HepG2 (cell line): Measurements from ENCODE around the gene HNRNPA2B1. TPM values are rescaled to one million over a fixed set of nuclear protein-coding genes. Genes with fewer than 3 reads are reported as not detected.

Source experiments
- BHLHE40 ChIP-seq: IDR thresholded peaks from 2 replicates; pipeline ENCODE4 v1.6.1; 2011; ENCODE audit warnings: low read length, improper control_type of control experiment
- CBFB ChIP-seq: sonication (generic); formaldehyde crosslinking; IDR thresholded peaks from 2 replicates; pipeline ENCODE4 v1.4.0; 2020; ENCODE audit warnings: missing genetic modification reagents
- CCDC6 ChIP-seq: sonication (generic); formaldehyde crosslinking; IDR thresholded peaks from 2 replicates; pipeline ENCODE4 v1.8.1; 2022; ENCODE audit warnings: mild to moderate bottlenecking, missing genetic modification reagents, moderate library complexity
- HHEX ChIP-seq: IDR thresholded peaks from 2 replicates; pipeline ENCODE4 v1.6.1; 2016; ENCODE audit warnings: control low read depth
- HIC2 ChIP-seq: sonication (generic); formaldehyde crosslinking; IDR thresholded peaks from 2 replicates; pipeline ENCODE4 v1.9.0; 2022; ENCODE audit warnings: low read depth, missing genetic modification reagents
- HNRNPLL ChIP-seq: fragments of 200-400 bp; formaldehyde crosslinking; IDR thresholded peaks from 2 replicates; pipeline ENCODE4 v1.6.1; 2017; ENCODE audit warnings: mild to moderate bottlenecking, low read depth, low read length; ENCODE audit not compliant: poor library complexity, severe bottlenecking
- ISX ChIP-seq: sonication (generic); formaldehyde crosslinking; conservative IDR thresholded peaks from 2 replicates; pipeline ENCODE4 v1.5.0; 2020; ENCODE audit warnings: missing genetic modification reagents
- KAT8 ChIP-seq: IDR thresholded peaks from 2 replicates; pipeline ENCODE4 v1.6.1; 2016; ENCODE audit warnings: missing genetic modification reagents, missing compliant biosample characterization
- PHF8 ChIP-seq: sonication (generic); formaldehyde crosslinking; IDR thresholded peaks from 2 replicates; pipeline ENCODE4 v1.5.0; 2020; ENCODE audit warnings: missing genetic modification reagents
- POLR2AphosphoS5 ChIP-seq: IDR thresholded peaks from 2 replicates; pipeline ENCODE4 v1.6.1; 2012; ENCODE audit warnings: low read depth, low read length
- PRMT3 ChIP-seq: sonication (generic); formaldehyde crosslinking; IDR thresholded peaks from 2 replicates; pipeline ENCODE4 v1.8.1; 2022; ENCODE audit warnings: low read depth, mild to moderate bottlenecking, moderate library complexity, missing genetic modification reagents, borderline replicate concordance
- RBFOX2 ChIP-seq: fragments of 200-400 bp; formaldehyde crosslinking; IDR thresholded peaks from 2 replicates; pipeline ENCODE4 v1.6.1; 2017; ENCODE audit warnings: low read depth, mild to moderate bottlenecking, low read length
- TAF15 ChIP-seq: fragments of 200-400 bp; formaldehyde crosslinking; IDR thresholded peaks from one replicate; pipeline ENCODE4 v1.6.1; 2018; ENCODE audit warnings: mild to moderate bottlenecking, low read depth, low read length; ENCODE audit not compliant: poor library complexity, severe bottlenecking
- TERF1 ChIP-seq: sonication (generic); formaldehyde crosslinking; IDR thresholded peaks from 2 replicates; pipeline ENCODE4 v1.8.0; 2022; ENCODE audit warnings: mild to moderate bottlenecking, missing genetic modification reagents, moderate library complexity
- TFDP1 ChIP-seq: IDR thresholded peaks from 2 replicates; pipeline ENCODE4 v1.6.1; 2016; ENCODE audit warnings: missing compliant biosample characterization, missing genetic modification reagents, borderline replicate concordance
- TGIF2 ChIP-seq: IDR thresholded peaks from 2 replicates; pipeline ENCODE4 v1.6.1; 2016; ENCODE audit warnings: control low read depth, missing compliant biosample characterization
- ZBTB38 ChIP-seq: sonication (generic); formaldehyde crosslinking; IDR thresholded peaks from 2 replicates; pipeline ENCODE4 v1.5.1; 2020; ENCODE audit warnings: mild to moderate bottlenecking, missing genetic modification reagents
- ZFX ChIP-seq: sonication (generic); formaldehyde crosslinking; IDR thresholded peaks from 2 replicates; pipeline ENCODE4 v1.4.0; 2020; ENCODE audit warnings: mild to moderate bottlenecking, low read depth, missing genetic modification reagents, moderate library complexity
- ZNF143 ChIP-seq: sonication (generic); formaldehyde crosslinking; IDR thresholded peaks from 2 replicates; pipeline ENCODE4 v1.4.0; 2020; ENCODE audit warnings: missing genetic modification reagents
- ZNF441 ChIP-seq: sonication (generic); formaldehyde crosslinking; IDR thresholded peaks from 2 replicates; pipeline ENCODE4 v1.7.0; 2021; ENCODE audit warnings: missing genetic modification reagents, borderline replicate concordance
- polyA plus RNA-seq, 8 experiments: library from polyadenylated mRNA; depleted of rRNA in 3 of 8; stranded (reverse) in 7 of 8; unstranded in 1 of 8; fragments of >200 nt; fragmentation: Illumina TruSeq in 4 of 8; extraction: Trizol in 4 of 8; gene quantifications; 2 replicates each; pipeline versions ENCODE4 v1.2.1 to v1.2.3, GENCODE V29; 2011 to 2016; ENCODE audit warnings: low read depth in 4 of 8, missing spikeins in 1 of 8, mixed read lengths in 1 of 8; ENCODE audit not compliant: insufficient read depth in 1 of 8
- total RNA-seq, 5 experiments: library from RNA; depleted of rRNA; stranded (reverse); fragments of >200 nt; fragmentation: Illumina TruSeq; extraction: Trizol; gene quantifications; 2 replicates each; pipeline ENCODE4 v1.2.3, GENCODE V29; 2016; ENCODE audit warnings: low read depth in 1 of 5
- TF ChIP-seq, protein P1 (sequence below): sonication (generic); IDR thresholded peaks from 2 replicates; pipeline ENCODE4 v1.6.1; 2016; ENCODE audit warnings: low read depth, borderline replicate concordance
- TF ChIP-seq, protein P2 (sequence below): sonication (generic); formaldehyde crosslinking; IDR thresholded peaks from 2 replicates; pipeline ENCODE4 v1.4.0; 2020; ENCODE audit warnings: missing genetic modification reagents
- TF ChIP-seq, protein P3 (sequence below): IDR thresholded peaks from 2 replicates; pipeline ENCODE4 v1.6.1; 2012; ENCODE audit warnings: inconsistent platforms

Gene HNRNPA2B1
- total and polyA plus RNA-seq, 2 of the 13 experiments (the other 11 are each of a cell fraction or from before 2014, with no cell fraction given) = 193 to 412 TPM

- TF ChIP-seq BHLHE40 (0 out of 2 replicates have a peak, but pooled peaks have one; percentile 36), ZNF441 (CRISPR knock-in tag) (peak; percentile 22; the same call in 1 of the 2 replicates), PHF8 (peak; percentile 25; the same call in 1 of the 2 replicates), ZBTB38 (CRISPR knock-in tag) (no peak), HNRNPLL (peak; percentile 45), PRMT3 (CRISPR knock-in tag) (0 out of 2 replicates have a peak, but pooled peaks have one; percentile 63), KAT8 (CRISPR knock-in tag) (no peak), TFDP1 (CRISPR knock-in tag) (peak; percentile 27; the same call in 1 of the 2 replicates), RBFOX2 (0 out of 2 replicates have a peak, but pooled peaks have one; percentile 34), CCDC6 (CRISPR knock-in tag) (peak; percentile 66; the same call in 1 of the 2 replicates), HIC2 (CRISPR knock-in tag) (peak; percentile 61; the same call in 1 of the 2 replicates), TAF15 (no peak), HHEX (CRISPR knock-in tag) (no peak), POLR2AphosphoS5 (peak; percentile 35; the same call in 1 of the 2 replicates), ISX (CRISPR knock-in tag) (no peak), ZFX (peak; percentile 39; the same call in 1 of the 2 replicates), ZNF143 (CRISPR knock-in tag) (peak; percentile 82), TGIF2 (CRISPR knock-in tag) (0 out of 2 replicates have a peak, but pooled peaks have one; percentile 26), CBFB (CRISPR knock-in tag) (0 out of 2 replicates have a peak, but pooled peaks have one; percentile 31), TERF1 (CRISPR knock-in tag) (no peak)
- TF ChIP-seq, protein P1, sequence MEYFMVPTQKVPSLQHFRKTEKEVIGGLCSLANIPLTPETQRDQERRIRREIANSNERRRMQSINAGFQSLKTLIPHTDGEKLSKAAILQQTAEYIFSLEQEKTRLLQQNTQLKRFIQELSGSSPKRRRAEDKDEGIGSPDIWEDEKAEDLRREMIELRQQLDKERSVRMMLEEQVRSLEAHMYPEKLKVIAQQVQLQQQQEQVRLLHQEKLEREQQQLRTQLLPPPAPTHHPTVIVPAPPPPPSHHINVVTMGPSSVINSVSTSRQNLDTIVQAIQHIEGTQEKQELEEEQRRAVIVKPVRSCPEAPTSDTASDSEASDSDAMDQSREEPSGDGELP = 0 out of 2 replicates have a peak, but pooled peaks have one; percentile 18
- TF ChIP-seq, protein P2, sequence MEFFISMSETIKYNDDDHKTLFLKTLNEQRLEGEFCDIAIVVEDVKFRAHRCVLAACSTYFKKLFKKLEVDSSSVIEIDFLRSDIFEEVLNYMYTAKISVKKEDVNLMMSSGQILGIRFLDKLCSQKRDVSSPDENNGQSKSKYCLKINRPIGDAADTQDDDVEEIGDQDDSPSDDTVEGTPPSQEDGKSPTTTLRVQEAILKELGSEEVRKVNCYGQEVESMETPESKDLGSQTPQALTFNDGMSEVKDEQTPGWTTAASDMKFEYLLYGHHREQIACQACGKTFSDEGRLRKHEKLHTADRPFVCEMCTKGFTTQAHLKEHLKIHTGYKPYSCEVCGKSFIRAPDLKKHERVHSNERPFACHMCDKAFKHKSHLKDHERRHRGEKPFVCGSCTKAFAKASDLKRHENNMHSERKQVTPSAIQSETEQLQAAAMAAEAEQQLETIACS (CRISPR knock-in tag) = peak; percentile 41; the same call in 1 of the 2 replicates
- TF ChIP-seq, protein P3, sequence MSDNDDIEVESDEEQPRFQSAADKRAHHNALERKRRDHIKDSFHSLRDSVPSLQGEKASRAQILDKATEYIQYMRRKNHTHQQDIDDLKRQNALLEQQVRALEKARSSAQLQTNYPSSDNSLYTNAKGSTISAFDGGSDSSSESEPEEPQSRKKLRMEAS = peak; percentile 41; the same call in 1 of the 2 replicates
Observed at GRCh38 chr7:26151953-26152781, 48.4 kb downstream of the HNRNPA2B1 start, which contains the start of gene NFE2L3 (continued).
